CD4-positive, alpha-beta T cell (primary cell): ENCODE results near the gene CFAP299. TPM values are rescaled to one million over a fixed set of nuclear protein-coding genes. Genes with fewer than 3 reads are reported as not detected.

Source experiments
- ATAC-seq: fragments of 200-7000 bp; cut with Tn5 transposase; one replicate; pipeline ENCODE4 v1.10.0; 2022; ENCODE audit warnings: mild to moderate bottlenecking; ENCODE audit not compliant: poor library complexity
- CTCF ChIA-PET: fragments of 350-600 bp; sonication (Branson Sonifier 250); formaldehyde crosslinking; loops from one replicate; lab custom pipeline; 2021; ENCODE audit warnings: antibody characterized with exemption, inconsistent platforms; lab: Charles Lee
- POLR2A ChIA-PET: fragments of 350-600 bp; sonication (Branson Sonifier 250); formaldehyde crosslinking; loops from one replicate; lab custom pipeline; 2021; ENCODE audit warnings: antibody characterized with exemption, inconsistent platforms; lab: Charles Lee
- DNase-seq, 14 experiments: peaks; one replicate each; pipeline ENCODE4 v3.0.0-alpha.2; 2013 to 2020; ENCODE audit warnings: mixed read lengths in 2 of 14
- H3K27ac ChIP-seq, 2 donors: one replicate each; pipeline versions ENCODE4 v1.5.1 to v1.7.0; 2013; ENCODE audit warnings: low read length in 2 of 2, low read depth in 1 of 2, mild to moderate bottlenecking in 1 of 2
- H3K27me3 ChIP-seq, 2 experiments: 1 replicate in 1 of 2; 2 replicates in 1 of 2; pipeline versions ENCODE4 v1.6.1 to v1.7.0; 2013; ENCODE audit warnings: low read length in 2 of 2, control low read depth in 1 of 2, mild to moderate bottlenecking in 1 of 2, moderate library complexity in 1 of 2; ENCODE audit not compliant: insufficient read depth in 2 of 2, control insufficient read depth in 1 of 2
- H3K36me3 ChIP-seq: one replicate; pipeline ENCODE4 v1.6.1; 2013; ENCODE audit warnings: low read length, control low read depth; ENCODE audit not compliant: insufficient read depth
- H3K4me1 ChIP-seq: one replicate; pipeline ENCODE4 v1.6.1; 2013; ENCODE audit warnings: low read length, control low read depth; ENCODE audit not compliant: insufficient read depth
- H3K4me3 ChIP-seq: one replicate; pipeline ENCODE4 v1.5.1; 2013; ENCODE audit warnings: mild to moderate bottlenecking, low read length, moderate library complexity
- H3K9me3 ChIP-seq, 2 experiments: 1 replicate in 1 of 2; 2 replicates in 1 of 2; pipeline versions ENCODE4 v1.6.1 to v1.7.0; 2013; ENCODE audit warnings: low read length in 2 of 2, mild to moderate bottlenecking in 2 of 2, control low read depth in 1 of 2, moderate library complexity in 1 of 2; ENCODE audit not compliant: control insufficient read depth in 1 of 2, insufficient read depth in 1 of 2
- H3K27ac Mint-ChIP-seq: one replicate; pipeline ENCODE4 v1.8.0; 2020; ENCODE audit warnings: mixed read lengths
- H3K27me3 Mint-ChIP-seq: one replicate; pipeline ENCODE4 v1.8.0; 2021; ENCODE audit warnings: mixed read lengths
- H3K36me3 Mint-ChIP-seq: one replicate; pipeline ENCODE4 v1.8.0; 2021; ENCODE audit warnings: low read depth, mixed read lengths
- H3K4me1 Mint-ChIP-seq: one replicate; pipeline ENCODE4 v1.8.0; 2021; ENCODE audit warnings: low read depth, mixed read lengths
- H3K4me3 Mint-ChIP-seq: one replicate; pipeline ENCODE4 v1.8.0; 2020; ENCODE audit warnings: mild to moderate bottlenecking, mixed read lengths
- H3K9me3 Mint-ChIP-seq: one replicate; pipeline ENCODE4 v1.8.0; 2020; ENCODE audit warnings: mixed read lengths
- intact Hi-C, 2 experiments: fragments of 100-400 bp; cut with DNase I in 1 of 2; cut with micrococcal nuclease in 1 of 2; formaldehyde crosslinking; loops; one replicate each; pipeline versions ENCODE4 v1.15.1 to v1.9.0; 2023 to 2025; cut with DNase I, micrococcal nuclease
- total RNA-seq, 174 experiments: library from RNA in 2 of 174; stranded (reverse) in 2 of 174; gene quantifications; one replicate each; pipeline ENCODE4 v1.2.3 and lab custom pipeline; 2021 to 2026
- TF ChIP-seq, protein P1 (sequence below): fragments of 200-600 bp; IDR thresholded peaks from one replicate; pipeline ENCODE4 v1.8.0; 2022; ENCODE audit warnings: antibody characterized with exemption, mild to moderate bottlenecking

The CFAP299 gene
- total RNA-seq, 2 experiments from 2014 or later, result not detected

DNA sequence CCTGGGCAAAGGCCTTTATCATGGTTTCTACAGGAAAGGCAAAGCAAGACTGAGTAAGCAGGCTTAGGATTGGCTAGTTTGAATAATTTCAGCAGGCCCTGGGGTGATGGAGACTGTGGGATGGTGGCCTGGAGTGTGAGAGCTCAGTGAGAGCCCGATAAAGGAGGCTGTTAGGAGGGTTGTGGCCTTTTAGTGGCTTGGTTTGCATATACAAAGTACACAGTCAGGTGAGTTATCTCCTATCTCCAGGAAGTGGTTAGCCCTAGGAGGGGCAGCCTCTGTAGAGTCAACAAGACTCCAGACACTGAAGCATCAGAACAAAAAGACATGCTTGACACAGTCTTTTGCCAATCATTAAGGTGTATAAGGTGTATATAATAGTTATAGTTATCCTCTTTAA lies 157.2 kb downstream of the CFAP299 start:
- peaks cover 31% of the 10 kb centered on the region for H3K4me1 ChIP-seq
- peak overlapping the region; percentile 98 for H3K27ac Mint-ChIP-seq
- H3K27me3 Mint-ChIP-seq, result no peaks in the 10 kb centered on the region
- peaks cover 23% of the 10 kb centered on the region for H3K9me3 Mint-ChIP-seq
- TF ChIP-seq, protein P1, sequence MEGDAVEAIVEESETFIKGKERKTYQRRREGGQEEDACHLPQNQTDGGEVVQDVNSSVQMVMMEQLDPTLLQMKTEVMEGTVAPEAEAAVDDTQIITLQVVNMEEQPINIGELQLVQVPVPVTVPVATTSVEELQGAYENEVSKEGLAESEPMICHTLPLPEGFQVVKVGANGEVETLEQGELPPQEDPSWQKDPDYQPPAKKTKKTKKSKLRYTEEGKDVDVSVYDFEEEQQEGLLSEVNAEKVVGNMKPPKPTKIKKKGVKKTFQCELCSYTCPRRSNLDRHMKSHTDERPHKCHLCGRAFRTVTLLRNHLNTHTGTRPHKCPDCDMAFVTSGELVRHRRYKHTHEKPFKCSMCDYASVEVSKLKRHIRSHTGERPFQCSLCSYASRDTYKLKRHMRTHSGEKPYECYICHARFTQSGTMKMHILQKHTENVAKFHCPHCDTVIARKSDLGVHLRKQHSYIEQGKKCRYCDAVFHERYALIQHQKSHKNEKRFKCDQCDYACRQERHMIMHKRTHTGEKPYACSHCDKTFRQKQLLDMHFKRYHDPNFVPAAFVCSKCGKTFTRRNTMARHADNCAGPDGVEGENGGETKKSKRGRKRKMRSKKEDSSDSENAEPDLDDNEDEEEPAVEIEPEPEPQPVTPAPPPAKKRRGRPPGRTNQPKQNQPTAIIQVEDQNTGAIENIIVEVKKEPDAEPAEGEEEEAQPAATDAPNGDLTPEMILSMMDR, result no peak
- intact Hi-C loops, result loop anchor here in 1 of 2 experiments (1.0 to 5.0 kb wide), 3 partner anchors 8 to 55 kb away; no protein-coding TSS in a partner anchor
- H3K9me3 ChIP-seq, result peaks cover 9 to 12% of the 10 kb centered on the region in 2 experiments
- no peak overlapping the region for H3K4me3 ChIP-seq
- H3K36me3 ChIP-seq, result no peaks in the 10 kb centered on the region
- peak overlapping the region; percentile 52 for H3K4me3 Mint-ChIP-seq
- peak; percentile 94 for ATAC-seq
- ChIA-PET CTCF (no interaction called here), POLR2A (interaction anchor here (0.6 to 2.5 kb wide), 9 partner anchors 9 to 54 kb away, joined by 3 to 17 read pairs (median 5); no protein-coding TSS in a partner anchor)
- H3K36me3 Mint-ChIP-seq, result peaks cover 53% of the 10 kb centered on the region
- H3K27ac ChIP-seq, result peak overlapping the region; percentile 56 to 58
- DNase-seq, result peak; percentile 37 to 94 (median 51)
- no peaks in the 10 kb centered on the region for H3K27me3 ChIP-seq
- peaks cover 72% of the 10 kb centered on the region for H3K4me1 Mint-ChIP-seq

DNA sequence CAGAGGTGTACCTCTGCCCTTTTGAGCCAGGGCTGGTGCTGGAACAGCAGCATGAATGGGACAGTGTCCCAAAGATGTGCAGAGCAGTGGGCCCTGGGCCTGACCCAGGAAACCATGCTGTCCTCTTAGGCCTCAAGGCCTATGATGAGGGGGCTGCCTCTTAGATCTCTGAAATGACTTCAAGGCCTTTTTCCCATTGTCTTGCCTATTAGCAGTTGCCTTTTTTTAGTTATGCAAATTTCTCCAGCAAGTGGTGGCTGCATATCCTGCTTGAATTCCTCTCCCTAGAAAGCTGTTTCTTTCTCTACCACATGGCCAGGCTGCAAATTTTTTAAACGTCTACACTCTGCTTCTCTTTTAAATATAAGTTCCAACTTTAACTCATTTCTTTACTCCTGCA lies 160.3 kb downstream of the CFAP299 start:
- H3K36me3 Mint-ChIP-seq, result peaks cover 55% of the 10 kb centered on the region
- TF ChIP-seq, protein P1, result no peak
- ChIA-PET CTCF (no interaction called here), POLR2A (no interaction called here)
- H3K36me3 ChIP-seq, result no peaks in the 10 kb centered on the region
- ATAC-seq, result no peak
- peaks cover 9 to 12% of the 10 kb centered on the region in 2 experiments for H3K9me3 ChIP-seq
- H3K27ac Mint-ChIP-seq, result peak overlapping the region; percentile 60
- H3K27ac ChIP-seq, result no peak overlapping the region
- peaks cover 84% of the 10 kb centered on the region for H3K4me1 Mint-ChIP-seq
- no peaks in the 10 kb centered on the region for H3K27me3 ChIP-seq
- no peak overlapping the region for H3K4me3 Mint-ChIP-seq
- H3K27me3 Mint-ChIP-seq, result no peaks in the 10 kb centered on the region
- intact Hi-C loops, result loop anchor here in 1 of 2 experiments (5.0 kb wide), 1 partner anchor 49 kb away; no protein-coding TSS in a partner anchor
- DNase-seq, result no peak
- no peak overlapping the region for H3K4me3 ChIP-seq
- peaks cover 35% of the 10 kb centered on the region for H3K4me1 ChIP-seq
- peaks cover 31% of the 10 kb centered on the region for H3K9me3 Mint-ChIP-seq

DNA sequence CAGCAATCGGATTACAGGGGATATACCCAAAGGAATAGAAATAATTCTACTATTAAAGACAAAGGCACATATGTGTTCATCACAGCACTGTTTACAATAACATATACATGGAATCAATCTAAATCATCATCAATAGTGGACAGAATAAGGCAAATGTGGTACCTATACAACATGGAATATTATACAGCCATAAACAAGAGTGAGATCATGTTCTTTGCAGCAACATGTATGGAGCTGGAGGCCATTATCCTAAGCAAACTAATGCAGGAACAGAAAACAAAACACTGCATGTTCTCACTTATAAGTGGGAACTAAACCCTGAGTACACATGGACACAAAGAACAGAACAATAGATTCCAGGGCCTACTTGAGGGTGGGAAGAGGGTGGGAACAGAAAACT lies 163.2 kb downstream of the CFAP299 start:
- CTCF ChIA-PET, result no interaction called here

More for the DNA sequence above, 163.2 kb downstream of the CFAP299 start:
- Mint-ChIP-seq H3K4me3 (no peak overlapping the region), H3K36me3 (peaks cover 45% of the 10 kb centered on the region), H3K4me1 (peaks cover 80% of the 10 kb centered on the region), H3K27ac (no peak overlapping the region), H3K9me3 (peaks cover 26% of the 10 kb centered on the region), H3K27me3 (no peaks in the 10 kb centered on the region)
- Histone ChIP-seq H3K27ac (no peak overlapping the region), H3K4me1 (peaks cover 22% of the 10 kb centered on the region), H3K36me3 (no peaks in the 10 kb centered on the region), H3K4me3 (no peak overlapping the region), H3K9me3 (peaks cover 6 to 12% of the 10 kb centered on the region in 2 experiments), H3K27me3 (no peaks in the 10 kb centered on the region)
- TF ChIP-seq, protein P1, result no peak
- DNase-seq, result no peak
- POLR2A ChIA-PET, result interaction anchor here (2.9 kb wide), 1 partner anchor 38 kb away, joined by 15 read pairs; no protein-coding TSS in a partner anchor
- no peak for ATAC-seq
- intact Hi-C loops, result loop anchor here in 1 of 2 experiments (5.0 kb wide), 1 partner anchor 51 kb away; no protein-coding TSS in a partner anchor
